H9 (cell line): ENCODE results near the gene ARL6IP6. TPM values are rescaled to one million over a fixed set of nuclear protein-coding genes. Genes with fewer than 3 reads are reported as not detected.
A peak's percentile ranks its signal among the peaks of the same experiment; 100 is the strongest.

ENCODE experiments used
- DNase-seq: peaks from one replicate; pipeline ENCODE4 v3.0.0-alpha.2; 2017
- H2AFZ ChIP-seq: one replicate; pipeline ENCODE4 v1.6.1; 2013; ENCODE audit warnings: mild to moderate bottlenecking, low read length, control low read depth, moderate library complexity
- H2AK5ac ChIP-seq: 2 replicates; pipeline ENCODE4 v1.6.1; 2013; ENCODE audit warnings: low read length, control low read depth, mixed read lengths; ENCODE audit not compliant: insufficient read length
- H2BK120ac ChIP-seq: one replicate; pipeline ENCODE4 v1.6.1; 2013; ENCODE audit warnings: low read depth, mild to moderate bottlenecking, low read length, control low read depth, inconsistent platforms; ENCODE audit not compliant: poor library complexity, severe bottlenecking
- H2BK12ac ChIP-seq: 2 replicates; pipeline ENCODE4 v1.6.1; 2013; ENCODE audit warnings: low read length, control low read depth, mixed read lengths, low read depth; ENCODE audit not compliant: insufficient read length
- H2BK15ac ChIP-seq: 2 replicates; pipeline ENCODE4 v1.6.1; 2013; ENCODE audit warnings: low read depth, low read length, control low read depth
- H2BK20ac ChIP-seq: one replicate; pipeline ENCODE4 v1.6.1; 2013; ENCODE audit warnings: low read depth, mild to moderate bottlenecking, low read length, control low read depth, inconsistent platforms; ENCODE audit not compliant: poor library complexity, severe bottlenecking
- H2BK5ac ChIP-seq: 2 replicates; pipeline ENCODE4 v1.6.1; 2013; ENCODE audit warnings: low read length, control low read depth, mixed read lengths; ENCODE audit not compliant: insufficient read length
- H3K14ac ChIP-seq: 2 replicates; pipeline ENCODE4 v1.6.1; 2013; ENCODE audit warnings: low read length, control low read depth; ENCODE audit not compliant: insufficient read depth
- H3K18ac ChIP-seq: 2 replicates; pipeline ENCODE4 v1.6.1; 2013; ENCODE audit warnings: low read depth, mild to moderate bottlenecking, mixed read lengths, low read length, control low read depth; ENCODE audit not compliant: insufficient read length
- H3K23ac ChIP-seq: 2 replicates; pipeline ENCODE4 v1.6.1; 2013; ENCODE audit warnings: low read length, control low read depth, mixed read lengths, low read depth; ENCODE audit not compliant: insufficient read length
- H3K23me2 ChIP-seq: 2 replicates; pipeline ENCODE4 v1.6.1; 2013; ENCODE audit warnings: low read depth, mild to moderate bottlenecking, mixed read lengths, low read length, control low read depth; ENCODE audit not compliant: insufficient read length, poor library complexity, severe bottlenecking
- H3K27ac ChIP-seq: 2 replicates; pipeline ENCODE4 v1.5.1; 2013; ENCODE audit warnings: low read length, control low read depth, mixed read lengths, low read depth; ENCODE audit not compliant: insufficient read length
- H3K27me3 ChIP-seq: 2 replicates; pipeline ENCODE4 v1.6.1; 2013; ENCODE audit warnings: low read length, control low read depth, inconsistent platforms; ENCODE audit not compliant: insufficient read depth
- H3K4ac ChIP-seq: 2 replicates; pipeline ENCODE4 v1.6.1; 2013; ENCODE audit warnings: low read depth, mild to moderate bottlenecking, control low read depth, inconsistent platforms, low read length, moderate library complexity
- H3K4me1 ChIP-seq: 2 replicates; pipeline ENCODE4 v1.6.1; 2013; ENCODE audit warnings: low read length, control low read depth, inconsistent platforms; ENCODE audit not compliant: insufficient read depth
- H3K4me2 ChIP-seq: 2 replicates; pipeline ENCODE4 v1.6.1; 2013; ENCODE audit warnings: low read length, control low read depth, mixed read lengths; ENCODE audit not compliant: insufficient read length, insufficient read depth
- H3K56ac ChIP-seq: 2 replicates; pipeline ENCODE4 v1.6.1; 2013; ENCODE audit warnings: low read depth, mild to moderate bottlenecking, mixed read lengths, low read length, control low read depth; ENCODE audit not compliant: insufficient read length
- H3K79me1 ChIP-seq: 2 replicates; pipeline ENCODE4 v1.6.1; 2013; ENCODE audit warnings: low read depth, mild to moderate bottlenecking, moderate library complexity, low read length, control low read depth, inconsistent platforms; ENCODE audit not compliant: insufficient read depth, poor library complexity, severe bottlenecking
- H3K79me2 ChIP-seq: 2 replicates; pipeline ENCODE4 v1.6.1; 2013; ENCODE audit warnings: low read length, control low read depth, inconsistent platforms; ENCODE audit not compliant: insufficient read depth
- H3K9ac ChIP-seq: 2 replicates; pipeline ENCODE4 v1.6.1; 2013; ENCODE audit warnings: low read length, control low read depth, mixed read lengths; ENCODE audit not compliant: insufficient read length; ENCODE audit errors: extremely low read depth
- H3K9me3 ChIP-seq: one replicate; pipeline ENCODE4 v1.6.1; 2013; ENCODE audit warnings: low read depth, low read length, inconsistent platforms; ENCODE audit not compliant: control insufficient read depth
- H3T11ph ChIP-seq: one replicate; pipeline ENCODE4 v1.6.1; 2013; ENCODE audit warnings: mild to moderate bottlenecking, low read length, control low read depth, inconsistent platforms
- H4K20me1 ChIP-seq: one replicate; pipeline ENCODE4 v1.6.1; 2013; ENCODE audit not compliant: control insufficient read depth, insufficient read length, insufficient read depth
- H4K5ac ChIP-seq: 2 replicates; pipeline ENCODE4 v1.6.1; 2013; ENCODE audit warnings: low read depth, mild to moderate bottlenecking, mixed read lengths, low read length, control low read depth; ENCODE audit not compliant: insufficient read length
- H4K8ac ChIP-seq: replicated peaks from 2 replicates; pipeline ENCODE4 v1.6.1; 2013; ENCODE audit warnings: low read length, control low read depth, mixed read lengths, low read depth; ENCODE audit not compliant: insufficient read length
- H4K91ac ChIP-seq: 2 replicates; pipeline ENCODE4 v1.6.1; 2013; ENCODE audit warnings: low read depth, mild to moderate bottlenecking, moderate library complexity, mixed read lengths, low read length, control low read depth; ENCODE audit not compliant: insufficient read length
- H3K27ac Mint-ChIP-seq, 3 experiments: 2 replicates in 2 of 3; 3 replicates in 1 of 3; pipeline ENCODE4 v1.8.0; 2020 to 2021; ENCODE audit warnings: mixed read lengths in 3 of 3, mild to moderate bottlenecking in 1 of 3, moderate library complexity in 1 of 3
- H3K27me3 Mint-ChIP-seq: 2 replicates; pipeline ENCODE4 v1.8.0; 2021; ENCODE audit warnings: low read depth, mild to moderate bottlenecking, moderate library complexity, mixed read lengths
- H3K36me3 Mint-ChIP-seq, 3 experiments: 2 replicates in 2 of 3; 3 replicates in 1 of 3; pipeline ENCODE4 v1.8.0; 2020 to 2021; ENCODE audit warnings: low read depth in 3 of 3, mixed read lengths in 3 of 3; ENCODE audit not compliant: insufficient read depth in 1 of 3
- H3K4me1 Mint-ChIP-seq, 2 experiments: 2 replicates each; pipeline ENCODE4 v1.8.0; 2020; ENCODE audit warnings: mixed read lengths in 2 of 2
- H3K4me3 Mint-ChIP-seq, 2 experiments: 2 replicates in 1 of 2; 3 replicates in 1 of 2; pipeline ENCODE4 v1.8.0; 2020 to 2021; ENCODE audit warnings: mild to moderate bottlenecking in 2 of 2, mixed read lengths in 2 of 2, moderate library complexity in 1 of 2
- H3K9me3 Mint-ChIP-seq, 2 experiments: 2 replicates in 1 of 2; 3 replicates in 1 of 2; pipeline ENCODE4 v1.8.0; 2020; ENCODE audit warnings: mild to moderate bottlenecking in 2 of 2, mixed read lengths in 2 of 2, moderate library complexity in 1 of 2
- WGBS: extraction: QIAGEN DNeasy Blood & Tissue Kit; methylation state at CpG from one replicate; pipeline ENCODE4 v1.1.7; 2013; ENCODE audit warnings: missing lambda C conversion rate, low lambda C conversion rate, mixed read lengths; ENCODE audit not compliant: insufficient read length; ENCODE audit errors: extremely low coverage; 5-methylcytosine and 5-hydroxymethylcytosine counted together
- total RNA-seq: library from RNA; stranded (reverse); gene quantifications from 2 replicates; pipeline ENCODE4 v1.2.1, GENCODE V29; 2021
- TF ChIP-seq, protein P1 (sequence below): fragments of 200-600 bp; sonication (generic); conservative IDR thresholded peaks from 3 replicates; pipeline ENCODE4 v1.8.0; 2021; ENCODE audit warnings: antibody characterized with exemption, mild to moderate bottlenecking

ARL6IP6 gene
- total RNA-seq, 1 experiment from 2014 or later: 27.3 TPM

DNA sequence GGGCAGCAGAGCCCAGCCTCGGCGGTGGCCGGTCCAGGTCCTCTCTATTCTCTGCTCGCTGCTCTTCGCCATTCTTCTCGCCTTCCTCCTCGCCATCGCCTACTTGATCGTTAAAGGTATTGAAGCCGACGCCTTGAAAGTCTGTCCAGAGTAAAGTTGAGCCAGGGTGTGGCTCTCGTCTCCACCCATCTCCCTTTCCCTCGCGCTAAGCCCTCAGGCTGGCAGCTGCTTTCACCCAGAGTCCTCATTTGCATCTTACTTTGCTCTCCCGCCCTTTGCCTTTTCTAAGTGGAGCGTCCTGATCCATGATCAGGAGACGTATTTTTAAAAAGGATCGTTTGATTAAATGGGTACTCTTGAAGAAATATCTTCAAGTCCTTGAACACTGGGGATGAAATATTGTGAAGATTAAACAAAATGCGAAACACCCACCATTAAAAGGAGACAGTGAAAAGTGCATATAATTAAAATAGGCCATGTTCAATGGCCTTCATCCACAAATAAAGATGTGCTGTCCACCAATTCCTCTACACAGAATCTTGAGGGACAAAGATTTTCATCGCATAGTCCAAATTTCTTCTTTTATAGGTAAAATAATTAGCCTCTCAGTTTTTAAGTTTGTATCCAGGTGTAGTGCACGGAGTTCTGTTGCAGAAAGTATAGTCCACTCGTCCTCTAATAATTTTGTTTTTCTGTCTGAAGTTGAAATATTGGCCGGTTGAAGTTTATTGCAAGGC lies 657 bp downstream of the ARL6IP6 start:
- H3K9me3 Mint-ChIP-seq: no peaks in the 10 kb centered on the region; a peak in 3 of 5 replicates
- DNase-seq: peak; percentile 64

More for the DNA sequence above, 657 bp downstream of the ARL6IP6 start:
- Histone ChIP-seq H3K4me1 (no peaks in the 10 kb centered on the region; the same call in 1 of the 2 replicates), H2BK120ac (no peak overlapping the region), H2AK5ac (no peak overlapping the region), H4K20me1 (no peaks in the 10 kb centered on the region), H3K23me2 (no peaks in the 10 kb centered on the region), H3K9me3 (no peaks in the 10 kb centered on the region), H2AFZ (no peak overlapping the region), H3K14ac (peak overlapping the region; percentile 91), H3K23ac (no peak overlapping the region), H2BK12ac (no peak overlapping the region), H3K18ac (peak overlapping the region; percentile 83), H2BK20ac (no peak overlapping the region), H2BK15ac (no peak overlapping the region), H3K79me1 (no peaks in the 10 kb centered on the region), H3K27ac (peak overlapping the region; percentile 46), H3K27me3 (no peaks in the 10 kb centered on the region), H3K79me2 (peaks cover 31% of the 10 kb centered on the region; the same call in 1 of the 2 replicates), H3T11ph (no peak overlapping the region), H3K9ac (peak overlapping the region; percentile 94), H3K56ac (no peak overlapping the region), H4K5ac (no peak overlapping the region), H3K4ac (no peak overlapping the region), H4K8ac (no peak overlapping the region), H4K91ac (no peak overlapping the region), H2BK5ac (no peak overlapping the region), H3K4me2 (peak overlapping the region; percentile 57)
- H3K27me3 Mint-ChIP-seq: no peaks in the 10 kb centered on the region
- H3K36me3 Mint-ChIP-seq: peaks cover 13 to 40% (median 38%) of the 10 kb centered on the region in 3 experiments
- TF ChIP-seq, protein P1, sequence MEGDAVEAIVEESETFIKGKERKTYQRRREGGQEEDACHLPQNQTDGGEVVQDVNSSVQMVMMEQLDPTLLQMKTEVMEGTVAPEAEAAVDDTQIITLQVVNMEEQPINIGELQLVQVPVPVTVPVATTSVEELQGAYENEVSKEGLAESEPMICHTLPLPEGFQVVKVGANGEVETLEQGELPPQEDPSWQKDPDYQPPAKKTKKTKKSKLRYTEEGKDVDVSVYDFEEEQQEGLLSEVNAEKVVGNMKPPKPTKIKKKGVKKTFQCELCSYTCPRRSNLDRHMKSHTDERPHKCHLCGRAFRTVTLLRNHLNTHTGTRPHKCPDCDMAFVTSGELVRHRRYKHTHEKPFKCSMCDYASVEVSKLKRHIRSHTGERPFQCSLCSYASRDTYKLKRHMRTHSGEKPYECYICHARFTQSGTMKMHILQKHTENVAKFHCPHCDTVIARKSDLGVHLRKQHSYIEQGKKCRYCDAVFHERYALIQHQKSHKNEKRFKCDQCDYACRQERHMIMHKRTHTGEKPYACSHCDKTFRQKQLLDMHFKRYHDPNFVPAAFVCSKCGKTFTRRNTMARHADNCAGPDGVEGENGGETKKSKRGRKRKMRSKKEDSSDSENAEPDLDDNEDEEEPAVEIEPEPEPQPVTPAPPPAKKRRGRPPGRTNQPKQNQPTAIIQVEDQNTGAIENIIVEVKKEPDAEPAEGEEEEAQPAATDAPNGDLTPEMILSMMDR: no peak
- H3K4me1 Mint-ChIP-seq: peaks cover 26% of the 10 kb centered on the region in 2 experiments
- H3K27ac Mint-ChIP-seq: peak overlapping the region; percentile 97 to 99 (median 97)
- peak overlapping the region; percentile 97 to 99 for H3K4me3 Mint-ChIP-seq
- no CpG with 5 or more reads among the region's 23 CpGs for WGBS
